Testis (tissue), 2 donors: ENCODE data around the gene EPO.

Source experiments
- POLR2A ChIP-seq: fragments of 450-650 bp; IDR thresholded peaks from one replicate; pipeline ENCODE4 v1.6.1; 2017; ENCODE audit warnings: antibody characterized with exemption, mild to moderate bottlenecking, moderate library complexity
- TF ChIP-seq, protein P1 (sequence below), 3 experiments: fragments of 450-650 bp in 2 of 3; fragments of 200-600 bp in 1 of 3; sonication (generic) in 1 of 3; IDR thresholded peaks; one replicate each; pipeline ENCODE4 v1.5.1; 2016 to 2019; ENCODE audit warnings: antibody characterized with exemption in 3 of 3, mild to moderate bottlenecking in 2 of 3, moderate library complexity in 1 of 3

DNA sequence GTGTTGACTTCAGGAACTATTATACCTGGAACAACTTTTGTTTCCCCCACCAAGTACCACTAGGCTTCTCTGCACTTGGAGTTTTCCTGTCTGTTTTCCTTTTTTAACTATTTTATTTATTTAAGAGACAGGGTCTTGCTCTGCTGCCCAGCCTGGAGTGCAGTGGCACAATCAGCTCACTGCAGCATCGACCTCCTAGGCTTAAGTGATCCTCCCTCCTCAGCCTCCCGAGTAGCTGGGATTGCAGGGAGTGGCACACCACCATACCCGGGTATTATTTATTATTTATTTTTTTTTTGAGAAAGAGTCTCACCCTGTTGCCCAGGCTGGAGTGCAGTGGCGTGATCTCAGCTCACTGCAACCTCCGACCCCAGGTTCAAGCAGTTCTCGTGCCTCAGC is 24.1 kb upstream of the EPO start:
- TF ChIP-seq POLR2A: no peak
- TF ChIP-seq, protein P1, sequence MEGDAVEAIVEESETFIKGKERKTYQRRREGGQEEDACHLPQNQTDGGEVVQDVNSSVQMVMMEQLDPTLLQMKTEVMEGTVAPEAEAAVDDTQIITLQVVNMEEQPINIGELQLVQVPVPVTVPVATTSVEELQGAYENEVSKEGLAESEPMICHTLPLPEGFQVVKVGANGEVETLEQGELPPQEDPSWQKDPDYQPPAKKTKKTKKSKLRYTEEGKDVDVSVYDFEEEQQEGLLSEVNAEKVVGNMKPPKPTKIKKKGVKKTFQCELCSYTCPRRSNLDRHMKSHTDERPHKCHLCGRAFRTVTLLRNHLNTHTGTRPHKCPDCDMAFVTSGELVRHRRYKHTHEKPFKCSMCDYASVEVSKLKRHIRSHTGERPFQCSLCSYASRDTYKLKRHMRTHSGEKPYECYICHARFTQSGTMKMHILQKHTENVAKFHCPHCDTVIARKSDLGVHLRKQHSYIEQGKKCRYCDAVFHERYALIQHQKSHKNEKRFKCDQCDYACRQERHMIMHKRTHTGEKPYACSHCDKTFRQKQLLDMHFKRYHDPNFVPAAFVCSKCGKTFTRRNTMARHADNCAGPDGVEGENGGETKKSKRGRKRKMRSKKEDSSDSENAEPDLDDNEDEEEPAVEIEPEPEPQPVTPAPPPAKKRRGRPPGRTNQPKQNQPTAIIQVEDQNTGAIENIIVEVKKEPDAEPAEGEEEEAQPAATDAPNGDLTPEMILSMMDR (IDR thresholded peaks at IDR 0.05): no peak
